Tibial artery (tissue), 4 donors: ENCODE measurements around the gene ENOPH1.
"Not testable (repeated sequence)": the region's sequence is repeated elsewhere in the genome, so short reads cannot be mapped to it uniquely, and the experiment has no call there.

Source experiments
- DNase-seq, 2 donors: peaks; one replicate each; pipeline ENCODE4 v3.0.0-alpha.2; 2019
- H3K27ac ChIP-seq, 2 donors: fragments of 200-600 bp; sonication (generic) in 1 of 2; 1 replicate in 1 of 2; 2 replicates in 1 of 2; pipeline ENCODE4 v1.5.1; 2018 to 2019; ENCODE audit warnings: mild to moderate bottlenecking in 1 of 2
- H3K27me3 ChIP-seq, 2 donors: fragments of 200-600 bp; sonication (generic) in 1 of 2; one replicate each; pipeline versions ENCODE4 v1.5.1 to v1.6.0; 2016 to 2019
- H3K36me3 ChIP-seq, 3 donors: fragments of 200-600 bp; sonication (generic) in 2 of 3; one replicate each; pipeline ENCODE4 v1.5.1; 2016 to 2019; ENCODE audit warnings: mild to moderate bottlenecking in 2 of 3
- H3K4me1 ChIP-seq, 4 donors: fragments of 200-600 bp; sonication (generic) in 2 of 4; 1 replicate in 3 of 4; 2 replicates in 1 of 4; pipeline ENCODE4 v1.5.1; 2016 to 2019
- H3K4me3 ChIP-seq, 2 donors: fragments of 200-600 bp; sonication (generic) in 1 of 2; 1 replicate in 1 of 2; 2 replicates in 1 of 2; pipeline ENCODE4 v1.5.1; 2018 to 2019; ENCODE audit warnings: mild to moderate bottlenecking in 2 of 2
- H3K9me3 ChIP-seq, 3 donors: fragments of 200-600 bp; sonication (generic) in 1 of 3; one replicate each; pipeline ENCODE4 v1.5.1; 2016 to 2019
- CTCF ChIP-seq, 2 experiments: fragments of 200-600 bp in 1 of 2; fragments of 450-650 bp in 1 of 2; IDR thresholded peaks; one replicate each; pipeline ENCODE4 v1.5.1; 2017 to 2019; ENCODE audit warnings: antibody characterized with exemption in 2 of 2, mild to moderate bottlenecking in 1 of 2, moderate library complexity in 1 of 2
- intact Hi-C: fragments of 100-400 bp; cut with DNase I; formaldehyde crosslinking; loops from one replicate; pipeline ENCODE4 v1.15.0; 2023; ENCODE audit warnings: low total_unique reads

The ENOPH1 gene

GRCh38 chr4:82402196-82402775 is 28.1 kb upstream of the ENOPH1 start:
- Histone ChIP-seq H3K4me1 (no peaks in the 10 kb centered on the region), H3K27me3 (no peaks in the 10 kb centered on the region), H3K36me3 (no peaks in the 10 kb centered on the region), H3K27ac (no peak overlapping the region), H3K4me3 (no peak overlapping the region), H3K9me3 (no peaks in the 10 kb centered on the region)
- DNase-seq = no peak
- intact Hi-C loops = no loop called here
- no peak for TF ChIP-seq CTCF (IDR thresholded peaks at IDR 0.05)

- H3K4me3 ChIP-seq = no peak overlapping the region
- H3K27me3 ChIP-seq = no peaks in the 10 kb centered on the region
- no peaks in the 10 kb centered on the region for H3K4me1 ChIP-seq
- no peak for DNase-seq
- no peak for TF ChIP-seq CTCF (IDR thresholded peaks at IDR 0.05)
- no peaks in the 10 kb centered on the region for H3K9me3 ChIP-seq
- H3K27ac ChIP-seq = no peak overlapping the region
- no peaks in the 10 kb centered on the region for H3K36me3 ChIP-seq
- intact Hi-C loops = no loop called here
Measured at GRCh38 chr4:82403725-82404124, 26.7 kb upstream of the ENOPH1 start.

- H3K27ac ChIP-seq, H3K9me3 ChIP-seq, intact Hi-C loops, H3K4me1 ChIP-seq, H3K4me3 ChIP-seq, DNase-seq, H3K27me3 ChIP-seq, H3K36me3 ChIP-seq: not testable (repeated sequence)
Measured at GRCh38 chr4:82415061-82415460, 15.3 kb upstream of the ENOPH1 start.

GRCh38 chr4:82415922-82416365 is 14.4 kb upstream of the ENOPH1 start:
- H3K4me1 ChIP-seq = peaks cover 0 to 4% (median 0%) of the 10 kb centered on the region in 4 donors
- H3K27ac ChIP-seq = no peak overlapping the region
- no peaks in the 10 kb centered on the region for H3K27me3 ChIP-seq
- no peak for TF ChIP-seq CTCF (IDR thresholded peaks at IDR 0.05)
- no peak for DNase-seq
- intact Hi-C loops = no loop called here
- H3K4me3 ChIP-seq = no peak overlapping the region
- H3K9me3 ChIP-seq = no peaks in the 10 kb centered on the region
- H3K36me3 ChIP-seq = no peaks in the 10 kb centered on the region

GRCh38 chr4:82419451-82419850 is 10.9 kb upstream of the ENOPH1 start:
- DNase-seq = no peak
- Histone ChIP-seq H3K4me1 (peaks cover 0 to 4% (median 0%) of the 10 kb centered on the region in 4 donors), H3K36me3 (peaks cover 18 to 27% (median 25%) of the 10 kb centered on the region in 3 donors), H3K9me3 (no peaks in the 10 kb centered on the region), H3K27me3 (no peaks in the 10 kb centered on the region), H3K4me3 (no peak overlapping the region), H3K27ac (no peak overlapping the region)
- TF ChIP-seq CTCF (IDR thresholded peaks at IDR 0.05) = no peak
- intact Hi-C loops = no loop called here

- Histone ChIP-seq H3K4me1 (peaks cover 0 to 25% (median 12%) of the 10 kb centered on the region in 4 donors), H3K9me3 (no peaks in the 10 kb centered on the region), H3K27ac (no peak overlapping the region), H3K27me3 (no peaks in the 10 kb centered on the region), H3K4me3 (no peak overlapping the region), H3K36me3 (peaks cover 40 to 49% (median 47%) of the 10 kb centered on the region in 3 donors)
- no peak for TF ChIP-seq CTCF (IDR thresholded peaks at IDR 0.05)
- intact Hi-C loops = no loop called here
- no peak for DNase-seq
Measured at GRCh38 chr4:82421796-82422560, 8.4 kb upstream of the ENOPH1 start.
